Peyer's patch (tissue), 4 donors: ENCODE measurements around the gene VARS1. TPM values are rescaled to one million over a fixed set of nuclear protein-coding genes. Genes with fewer than 3 reads are reported as not detected.
A peak's percentile ranks its signal among the peaks of the same experiment; 100 is the strongest.

Experiments used
- DNase-seq, 3 donors: peaks; one replicate each; pipeline ENCODE4 v3.0.0-alpha.2; 2017 to 2019
- H3K27ac ChIP-seq, 4 donors: fragments of 200-600 bp; sonication (generic); one replicate each; pipeline ENCODE4 v1.5.1; 2016 to 2019
- H3K27me3 ChIP-seq, 2 donors: fragments of 200-600 bp; sonication (generic); one replicate each; pipeline ENCODE4 v1.5.1; 2019
- H3K36me3 ChIP-seq, 3 donors: fragments of 200-600 bp; sonication (generic); one replicate each; pipeline ENCODE4 v1.5.1; 2016 to 2019
- H3K4me1 ChIP-seq, 4 donors: fragments of 200-600 bp; sonication (generic); one replicate each; pipeline ENCODE4 v1.5.1; 2016 to 2019
- H3K4me3 ChIP-seq, 4 donors: fragments of 200-600 bp; sonication (generic); 1 replicate in 3 of 4; 2 replicates in 1 of 4; pipeline ENCODE4 v1.5.1; 2016 to 2019; ENCODE audit warnings: mild to moderate bottlenecking in 1 of 4
- H3K9me3 ChIP-seq, 4 donors: fragments of 200-600 bp; sonication (generic); one replicate each; pipeline ENCODE4 v1.5.1; 2016 to 2019; ENCODE audit warnings: mild to moderate bottlenecking in 1 of 4
- POLR2A ChIP-seq, 2 donors: fragments of 450-650 bp; IDR thresholded peaks; one replicate each; pipeline ENCODE4 v1.5.1; 2017; ENCODE audit warnings: antibody characterized with exemption in 2 of 2, mild to moderate bottlenecking in 2 of 2, moderate library complexity in 2 of 2
- total RNA-seq, 4 donors: library from RNA; depleted of rRNA; stranded (reverse); fragments of >200 nt; gene quantifications; one replicate each; pipeline ENCODE4 v1.1.0, GENCODE V29; 2016
- TF ChIP-seq, protein P1 (sequence below), 6 experiments: fragments of 450-650 bp in 4 of 6; fragments of 200-600 bp in 2 of 6; sonication (generic) in 1 of 6; IDR thresholded peaks; one replicate each; pipeline ENCODE4 v1.5.1; 2017 to 2019; ENCODE audit warnings: antibody characterized with exemption in 6 of 6, mild to moderate bottlenecking in 3 of 6, moderate library complexity in 1 of 6

VARS1 gene
- total RNA-seq, 4 donors from 2014 or later = 33.9 to 53.6 (median 44.7) TPM

DNA sequence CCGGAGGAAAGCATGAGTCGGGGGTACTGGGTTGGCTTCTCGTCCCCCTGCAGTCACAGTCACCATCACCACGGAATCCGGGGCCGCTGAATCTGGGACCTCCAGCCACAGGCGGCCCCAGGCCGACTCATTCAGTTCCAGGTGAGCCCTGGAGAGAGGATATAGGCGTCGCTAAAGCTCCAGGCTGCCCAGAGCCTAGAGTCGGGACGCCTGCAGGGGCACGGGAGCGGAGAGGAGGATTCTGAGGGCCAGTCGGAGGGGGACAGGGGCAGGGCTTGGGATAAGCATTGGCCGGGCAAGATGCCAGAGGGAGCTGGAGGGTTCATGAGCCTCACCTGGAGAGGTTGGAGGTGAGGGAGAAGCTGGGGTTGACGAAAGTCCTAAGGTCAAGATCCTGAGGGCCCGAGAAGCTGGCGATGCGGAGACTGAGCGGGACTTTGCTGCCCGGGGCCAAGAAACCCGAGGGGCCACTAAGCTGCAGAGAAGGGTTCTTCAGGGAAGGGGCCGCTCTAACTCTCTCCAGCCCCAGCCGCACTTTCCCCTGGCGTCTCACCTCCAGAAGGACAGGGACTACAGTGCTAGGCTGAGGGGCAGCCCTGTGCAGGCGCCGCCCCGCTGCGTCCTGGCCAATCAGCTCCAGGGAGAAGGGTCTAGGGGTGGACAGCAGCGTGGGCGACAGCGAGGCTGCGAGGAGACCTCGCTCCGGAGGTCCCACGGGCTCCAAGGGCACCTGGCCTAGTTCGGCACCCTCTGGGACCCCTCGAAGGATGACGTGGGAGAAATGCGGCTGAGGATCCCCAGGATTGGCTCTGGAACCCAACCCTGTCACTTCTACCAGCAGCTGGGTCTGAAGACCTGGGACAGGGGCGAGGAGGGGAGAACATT lies 29.4 kb downstream of the VARS1 start:
- Histone ChIP-seq H3K27ac (peak overlapping the region in 1 of 4 donors; percentile 18), H3K4me3 (peak overlapping the region in 2 of 4 donors; percentile 41), H3K4me1 (peaks cover 0 to 19% (median 0%) of the 10 kb centered on the region in 4 donors), H3K9me3 (no peaks in the 10 kb centered on the region), H3K36me3 (no peaks in the 10 kb centered on the region), H3K27me3 (no peaks in the 10 kb centered on the region)
- DNase-seq = peak in 2 of 3 donors; percentile 66 to 79
- TF ChIP-seq, protein P1, sequence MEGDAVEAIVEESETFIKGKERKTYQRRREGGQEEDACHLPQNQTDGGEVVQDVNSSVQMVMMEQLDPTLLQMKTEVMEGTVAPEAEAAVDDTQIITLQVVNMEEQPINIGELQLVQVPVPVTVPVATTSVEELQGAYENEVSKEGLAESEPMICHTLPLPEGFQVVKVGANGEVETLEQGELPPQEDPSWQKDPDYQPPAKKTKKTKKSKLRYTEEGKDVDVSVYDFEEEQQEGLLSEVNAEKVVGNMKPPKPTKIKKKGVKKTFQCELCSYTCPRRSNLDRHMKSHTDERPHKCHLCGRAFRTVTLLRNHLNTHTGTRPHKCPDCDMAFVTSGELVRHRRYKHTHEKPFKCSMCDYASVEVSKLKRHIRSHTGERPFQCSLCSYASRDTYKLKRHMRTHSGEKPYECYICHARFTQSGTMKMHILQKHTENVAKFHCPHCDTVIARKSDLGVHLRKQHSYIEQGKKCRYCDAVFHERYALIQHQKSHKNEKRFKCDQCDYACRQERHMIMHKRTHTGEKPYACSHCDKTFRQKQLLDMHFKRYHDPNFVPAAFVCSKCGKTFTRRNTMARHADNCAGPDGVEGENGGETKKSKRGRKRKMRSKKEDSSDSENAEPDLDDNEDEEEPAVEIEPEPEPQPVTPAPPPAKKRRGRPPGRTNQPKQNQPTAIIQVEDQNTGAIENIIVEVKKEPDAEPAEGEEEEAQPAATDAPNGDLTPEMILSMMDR (IDR thresholded peaks at IDR 0.05) = no peak
- TF ChIP-seq POLR2A (IDR thresholded peaks at IDR 0.05) = peak in 1 of 2 donors; percentile 19

GRCh38 chr6:31765559-31765909 lies 30.0 kb downstream of the VARS1 start:
- Histone ChIP-seq H3K27ac (no peak overlapping the region), H3K36me3 (no peaks in the 10 kb centered on the region), H3K27me3 (no peaks in the 10 kb centered on the region), H3K4me3 (peak overlapping the region in 1 of 4 donors; percentile 41), H3K4me1 (peaks cover 0 to 23% (median 0%) of the 10 kb centered on the region in 4 donors), H3K9me3 (no peaks in the 10 kb centered on the region)
- no peak for TF ChIP-seq POLR2A (IDR thresholded peaks at IDR 0.05)
- TF ChIP-seq, protein P1 (IDR thresholded peaks at IDR 0.05) = no peak
- no peak for DNase-seq

- TF ChIP-seq POLR2A (IDR thresholded peaks at IDR 0.05) = no peak
- TF ChIP-seq, protein P1 (IDR thresholded peaks at IDR 0.05) = no peak
- peaks cover 0 to 16% (median 0%) of the 10 kb centered on the region in 4 donors for H3K4me1 ChIP-seq
- H3K27me3 ChIP-seq = no peaks in the 10 kb centered on the region
- no peaks in the 10 kb centered on the region for H3K9me3 ChIP-seq
- DNase-seq = no peak
- H3K36me3 ChIP-seq = no peaks in the 10 kb centered on the region
- H3K27ac ChIP-seq = no peak overlapping the region
- H3K4me3 ChIP-seq = no peak overlapping the region
These were observed 31.4 kb downstream of the VARS1 start for GRCh38 chr6:31764198-31764597.

GRCh38 chr6:31763619-31763940 lies 32.0 kb downstream of the VARS1 start:
- Histone ChIP-seq H3K36me3 (no peaks in the 10 kb centered on the region), H3K4me1 (peaks cover 0 to 16% (median 0%) of the 10 kb centered on the region in 4 donors), H3K4me3 (no peak overlapping the region), H3K27ac (no peak overlapping the region), H3K9me3 (no peaks in the 10 kb centered on the region), H3K27me3 (no peaks in the 10 kb centered on the region)
- no peak for TF ChIP-seq POLR2A (IDR thresholded peaks at IDR 0.05)
- TF ChIP-seq, protein P1 (IDR thresholded peaks at IDR 0.05) = no peak
- no peak for DNase-seq

DNA sequence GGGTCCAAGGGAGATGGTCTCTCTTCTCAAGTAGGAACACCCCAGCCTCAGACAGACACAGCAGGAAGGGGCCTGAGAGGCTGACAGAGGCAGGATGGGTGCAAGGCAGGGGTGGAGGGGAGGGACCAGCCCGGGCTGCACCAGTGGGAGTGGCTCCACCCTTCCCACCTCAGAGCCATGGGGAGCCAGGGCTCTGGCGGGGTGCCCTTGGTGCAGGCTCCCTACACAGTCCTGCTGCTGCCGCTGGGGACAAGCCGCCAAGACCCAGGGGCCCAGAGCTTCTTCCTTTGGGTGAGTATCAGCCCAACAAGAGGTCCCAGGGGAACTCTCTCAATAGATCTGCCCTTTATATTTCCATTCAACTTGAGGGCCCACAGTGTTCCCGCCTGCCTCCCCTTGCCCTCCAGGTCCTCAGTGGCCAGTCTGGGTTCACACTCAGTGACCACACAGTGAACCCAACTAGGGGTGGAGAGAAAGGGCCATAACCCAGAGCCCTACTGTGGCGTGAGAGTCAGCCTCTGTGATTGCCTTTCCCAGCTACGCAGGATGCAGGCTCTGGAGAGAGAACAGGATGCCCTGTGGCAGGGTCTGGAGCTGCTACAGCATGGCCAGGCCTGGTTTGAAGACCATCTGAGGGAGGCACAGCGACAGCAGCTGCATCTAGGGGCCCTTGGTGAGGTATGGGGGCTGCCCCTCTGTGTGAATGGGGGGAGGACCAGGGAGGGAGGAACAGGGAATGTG lies 32.5 kb downstream of the VARS1 start:
- Histone ChIP-seq H3K27ac (no peak overlapping the region), H3K9me3 (no peaks in the 10 kb centered on the region), H3K4me1 (peaks cover 0 to 16% (median 0%) of the 10 kb centered on the region in 4 donors), H3K27me3 (no peaks in the 10 kb centered on the region), H3K36me3 (no peaks in the 10 kb centered on the region), H3K4me3 (no peak overlapping the region)
- TF ChIP-seq POLR2A (IDR thresholded peaks at IDR 0.05) = no peak
- TF ChIP-seq, protein P1 (IDR thresholded peaks at IDR 0.05) = no peak
- DNase-seq = no peak
